ENCODE results near the gene EMC8. TPM values are rescaled to one million over a fixed set of nuclear protein-coding genes. Genes with fewer than 3 reads are reported as not detected.

The EMC8 gene
- total RNA-seq, 1 experiment from 2014 or later, result 73.0 TPM

DNA sequence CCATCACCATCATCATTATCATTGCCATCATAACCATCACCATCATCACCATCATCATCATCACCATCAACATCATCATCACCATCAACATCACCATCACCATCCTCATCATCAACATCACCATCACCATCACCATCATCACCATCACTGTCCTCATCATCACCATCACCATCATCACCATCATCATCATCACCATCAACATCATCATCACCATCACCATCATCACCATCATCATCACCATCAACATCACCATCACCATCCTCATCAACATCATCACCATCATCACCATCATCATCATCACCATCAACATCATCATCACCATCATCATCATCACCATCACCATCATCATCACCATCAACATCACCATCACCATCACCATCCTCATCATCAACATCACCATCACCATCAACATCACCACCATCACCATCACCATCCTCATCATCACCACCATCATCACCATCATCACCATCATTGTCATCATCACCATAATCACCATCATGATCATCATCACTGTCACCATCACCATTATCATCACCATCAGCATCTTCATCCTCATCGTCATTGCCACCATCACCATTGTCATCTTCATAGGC is 24.1 kb upstream of the EMC8 start:
- Histone ChIP-seq H3K9ac (ENCODE audit: low read length) (no peak overlapping the region), H3K36me3 (ENCODE audit: control insufficient read depth in 1 of 2, insufficient read depth in 2 of 2, low read length in 2 of 2) (no peaks in the 10 kb centered on the region), H4K20me1 (ENCODE audit: insufficient read depth) (no peaks in the 10 kb centered on the region), H3K4me3 (replicated peaks in 1 of 2; ENCODE audit: low read depth in 1 of 2, low read length in 2 of 2) (no peak overlapping the region), H3K9me2 (ENCODE audit: insufficient read depth) (no peaks in the 10 kb centered on the region), H3K4me1 (ENCODE audit: control insufficient read depth in 1 of 2, insufficient read depth in 2 of 2, low read length in 2 of 2) (peaks cover 2 to 14% of the 10 kb centered on the region in 2 experiments; a peak in 3 of 4 replicates), H3K27ac (ENCODE audit: low read depth, low read length) (no peak overlapping the region), H3K4me2 (ENCODE audit: low read length) (no peak overlapping the region), H3K9me3 (ENCODE audit: control insufficient read depth in 1 of 2, insufficient read depth in 1 of 2, low read depth in 1 of 2, low read length in 2 of 2) (no peaks in the 10 kb centered on the region), H2AFZ (ENCODE audit: low read depth, low read length, poor library complexity, severe bottlenecking) (no peak overlapping the region), H3K79me2 (ENCODE audit: insufficient read depth, low read length) (no peaks in the 10 kb centered on the region), H3K27me3 (ENCODE audit: insufficient read depth, low read length) (0 out of 2 replicates have a peak, but pooled peaks cover 4% of the 10 kb centered on the region)
- TF ChIP-seq EZH2 (IDR thresholded peaks at IDR 0.05) (no peak), YY1 (IDR thresholded peaks at IDR 0.05; ENCODE audit: extremely low read depth, insufficient replicate concordance, low read depth, low read length) (no peak), ZBTB33 (IDR thresholded peaks at IDR 0.05; ENCODE audit: extremely low read depth, insufficient replicate concordance, low read length) (no peak), POLR2A (IDR thresholded peaks at IDR 0.05; ENCODE audit: borderline replicate concordance, extremely low read depth, insufficient read depth, insufficient read length) (no peak), SIN3A (IDR thresholded peaks at IDR 0.05; ENCODE audit: low read depth) (no peak)
- ChIA-PET RAD21 (ENCODE audit: low non-redundant PET in 1 of 2, low total read pairs in 2 of 2, uncharacterized antibody in 2 of 2, unreplicated experiment in 2 of 2) (no interaction called here), POLR2A (no interaction called here), CTCF (interaction anchor here (1.2 kb wide), 1 partner anchor 193 kb away, joined by 3 read pairs; no protein-coding TSS in a partner anchor)
- intact Hi-C loops (cut with micrococcal nuclease), result no loop called here
- BruUV-seq (replicated peaks), result no TSS peak
- no peak for DNase-seq (ENCODE audit: low read depth, low spot score)
- ATAC-seq, result no peak

GRCh38 chr16:85822145-85822544 is 22.8 kb upstream of the EMC8 start:
- no TSS peak for BruUV-seq (replicated peaks)
- ChIA-PET POLR2A (interaction anchor here (1.0 to 2.0 kb wide), 3 partner anchors 164 to 696 kb away, joined by 3 to 10 read pairs (median 3); no protein-coding TSS in a partner anchor), RAD21 (ENCODE audit: low non-redundant PET in 1 of 2, low total read pairs in 2 of 2, uncharacterized antibody in 2 of 2, unreplicated experiment in 2 of 2) (interaction anchor here (0.8 to 3.2 kb wide), 10 partner anchors 71 to 698 kb away, joined by 3 to 34 read pairs (median 8); no protein-coding TSS in a partner anchor), CTCF (interaction anchor here (0.6 to 4.1 kb wide), 36 partner anchors 8 to 699 kb away, joined by 3 to 232 read pairs (median 5); no protein-coding TSS in a partner anchor)
- no peak for DNase-seq (ENCODE audit: low read depth, low spot score)
- Histone ChIP-seq H3K4me1 (ENCODE audit: control insufficient read depth in 1 of 2, insufficient read depth in 2 of 2, low read length in 2 of 2) (peaks cover 2 to 14% of the 10 kb centered on the region in 2 experiments; a peak in 3 of 4 replicates), H3K4me2 (ENCODE audit: low read length) (no peak overlapping the region), H3K36me3 (ENCODE audit: control insufficient read depth in 1 of 2, insufficient read depth in 2 of 2, low read length in 2 of 2) (no peaks in the 10 kb centered on the region), H4K20me1 (ENCODE audit: insufficient read depth) (no peaks in the 10 kb centered on the region), H3K9me2 (ENCODE audit: insufficient read depth) (no peaks in the 10 kb centered on the region), H3K9ac (ENCODE audit: low read length) (no peak overlapping the region), H2AFZ (ENCODE audit: low read depth, low read length, poor library complexity, severe bottlenecking) (peak overlapping the region; percentile 62), H3K79me2 (ENCODE audit: insufficient read depth, low read length) (no peaks in the 10 kb centered on the region), H3K27me3 (ENCODE audit: insufficient read depth, low read length) (0 out of 2 replicates have a peak, but pooled peaks cover 4% of the 10 kb centered on the region), H3K4me3 (replicated peaks in 1 of 2; ENCODE audit: low read depth in 1 of 2, low read length in 2 of 2) (no peak overlapping the region), H3K9me3 (ENCODE audit: control insufficient read depth in 1 of 2, insufficient read depth in 1 of 2, low read depth in 1 of 2, low read length in 2 of 2) (no peaks in the 10 kb centered on the region), H3K27ac (ENCODE audit: low read depth, low read length) (no peak overlapping the region)
- intact Hi-C loops (cut with micrococcal nuclease), result no loop called here
- ATAC-seq, result no peak
- TF ChIP-seq ZFX (IDR thresholded peaks at IDR 0.05) (no peak), SRF (IDR thresholded peaks at IDR 0.05; ENCODE audit: low read depth) (no peak), TCF7L2 (IDR thresholded peaks at IDR 0.05; ENCODE audit: borderline replicate concordance, extremely low read depth, insufficient read depth, insufficient read length) (no peak), ATF3 (IDR thresholded peaks at IDR 0.05) (no peak), MAX (IDR thresholded peaks at IDR 0.05) (no peak), SP1 (IDR thresholded peaks at IDR 0.05; ENCODE audit: low read depth) (no peak), EGR1 (IDR thresholded peaks at IDR 0.05; ENCODE audit: low read depth) (no peak), CBX3 (IDR thresholded peaks at IDR 0.05; ENCODE audit: low read depth) (no peak), ELF1 (IDR thresholded peaks at IDR 0.05; ENCODE audit: borderline replicate concordance, low read depth) (no peak)
- TF ChIP-seq, protein P1, sequence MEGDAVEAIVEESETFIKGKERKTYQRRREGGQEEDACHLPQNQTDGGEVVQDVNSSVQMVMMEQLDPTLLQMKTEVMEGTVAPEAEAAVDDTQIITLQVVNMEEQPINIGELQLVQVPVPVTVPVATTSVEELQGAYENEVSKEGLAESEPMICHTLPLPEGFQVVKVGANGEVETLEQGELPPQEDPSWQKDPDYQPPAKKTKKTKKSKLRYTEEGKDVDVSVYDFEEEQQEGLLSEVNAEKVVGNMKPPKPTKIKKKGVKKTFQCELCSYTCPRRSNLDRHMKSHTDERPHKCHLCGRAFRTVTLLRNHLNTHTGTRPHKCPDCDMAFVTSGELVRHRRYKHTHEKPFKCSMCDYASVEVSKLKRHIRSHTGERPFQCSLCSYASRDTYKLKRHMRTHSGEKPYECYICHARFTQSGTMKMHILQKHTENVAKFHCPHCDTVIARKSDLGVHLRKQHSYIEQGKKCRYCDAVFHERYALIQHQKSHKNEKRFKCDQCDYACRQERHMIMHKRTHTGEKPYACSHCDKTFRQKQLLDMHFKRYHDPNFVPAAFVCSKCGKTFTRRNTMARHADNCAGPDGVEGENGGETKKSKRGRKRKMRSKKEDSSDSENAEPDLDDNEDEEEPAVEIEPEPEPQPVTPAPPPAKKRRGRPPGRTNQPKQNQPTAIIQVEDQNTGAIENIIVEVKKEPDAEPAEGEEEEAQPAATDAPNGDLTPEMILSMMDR (IDR thresholded peaks at IDR 0.05 in 2 of 3, conservative IDR thresholded peaks at IDR 0.05 in 1 of 3; ENCODE audit: borderline replicate concordance in 1 of 3, insufficient read depth in 1 of 3, low read depth in 2 of 3, low read length in 2 of 3), result no peak
